ENCODE results near the gene ZNF688.

- TF ChIP-seq CTCF (IDR thresholded peaks at IDR 0.05) (no peak), ZFX (IDR thresholded peaks at IDR 0.05; ENCODE audit: borderline replicate concordance) (no peak)
These were observed 1.5 kb downstream of the ZNF688 start for GRCh38 chr16:30569746-30570635.

Data from 22Rv1 (cell line).